Central memory CD8-positive, alpha-beta T cell (primary cell): Measurements from ENCODE around the gene GLG1.
"Not testable (repeated sequence)": the region's sequence is repeated elsewhere in the genome, so short reads cannot be mapped to it uniquely, and the experiment has no call there.

Source experiments
- ATAC-seq: fragments of 150-1000 bp; cut with Tn5 transposase; replicated peaks from 2 replicates; pipeline ENCODE4 v1.10.0; 2022; ENCODE audit warnings: mild to moderate bottlenecking, moderate FRiP score, moderate number of reproducible peaks; ENCODE audit not compliant: poor library complexity, severe bottlenecking; ENCODE audit errors: extremely low read depth
- DNase-seq, 2 donors: peaks; one replicate each; pipeline ENCODE4 v3.0.0; 2021; ENCODE audit warnings: low spot score in 2 of 2
- H3K27ac Mint-ChIP-seq: one replicate; pipeline ENCODE4 v1.8.0; 2022; ENCODE audit warnings: low read depth, mild to moderate bottlenecking, moderate library complexity, mixed read lengths
- H3K27me3 Mint-ChIP-seq: one replicate; pipeline ENCODE4 v1.8.0; 2022; ENCODE audit warnings: mixed read lengths
- H3K36me3 Mint-ChIP-seq: one replicate; pipeline ENCODE4 v1.8.0; 2022; ENCODE audit warnings: mild to moderate bottlenecking, moderate library complexity, mixed read lengths; ENCODE audit not compliant: insufficient read depth
- H3K4me1 Mint-ChIP-seq: one replicate; pipeline ENCODE4 v1.8.0; 2022; ENCODE audit warnings: mixed read lengths
- H3K4me3 Mint-ChIP-seq: one replicate; pipeline ENCODE4 v1.8.0; 2022; ENCODE audit warnings: mild to moderate bottlenecking, moderate library complexity, mixed read lengths
- H3K9me3 Mint-ChIP-seq: one replicate; pipeline ENCODE4 v1.8.0; 2022; ENCODE audit warnings: mixed read lengths

GLG1 gene

GRCh38 chr16:74450236-74450635 lies 156.7 kb downstream of the GLG1 start:
- peaks cover 63% of the 10 kb centered on the region for H3K36me3 Mint-ChIP-seq
- no peaks in the 10 kb centered on the region for H3K4me1 Mint-ChIP-seq
- no peak for DNase-seq
- no peaks in the 10 kb centered on the region for H3K9me3 Mint-ChIP-seq
- no peak overlapping the region for H3K4me3 Mint-ChIP-seq
- no peaks in the 10 kb centered on the region for H3K27me3 Mint-ChIP-seq
- no peak overlapping the region for H3K27ac Mint-ChIP-seq
- ATAC-seq, result no peak

DNA sequence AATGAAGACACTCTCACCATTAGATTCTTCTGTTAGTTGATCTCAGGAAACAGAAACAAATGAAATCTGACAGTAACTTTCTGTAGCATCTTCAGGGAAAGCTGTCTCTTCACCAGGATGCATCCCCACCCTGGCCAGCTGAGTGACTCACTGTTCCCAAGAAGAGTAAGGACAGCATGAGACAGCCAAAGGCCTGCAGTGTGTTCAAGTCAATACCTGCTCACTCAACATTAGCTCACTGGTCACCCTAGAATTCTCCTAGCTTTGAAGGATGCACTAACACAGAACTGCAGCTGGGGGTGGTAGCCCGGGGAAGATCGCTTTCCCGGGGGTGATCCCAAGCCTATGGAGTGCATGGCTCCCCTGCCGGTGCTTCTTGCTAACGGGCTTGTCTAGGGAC lies 157.4 kb downstream of the GLG1 start:
- Mint-ChIP-seq H3K9me3 (no peaks in the 10 kb centered on the region), H3K4me1 (no peaks in the 10 kb centered on the region), H3K27me3 (no peaks in the 10 kb centered on the region), H3K27ac (peak overlapping the region; percentile 32), H3K36me3 (peaks cover 58% of the 10 kb centered on the region), H3K4me3 (no peak overlapping the region)
- no peak for ATAC-seq
- no peak for DNase-seq

- ATAC-seq, result no peak
- H3K36me3 Mint-ChIP-seq, result peaks cover 54% of the 10 kb centered on the region
- no peaks in the 10 kb centered on the region for H3K4me1 Mint-ChIP-seq
- no peak for DNase-seq
- H3K27ac Mint-ChIP-seq, result peak overlapping the region; percentile 32
- no peaks in the 10 kb centered on the region for H3K9me3 Mint-ChIP-seq
- no peaks in the 10 kb centered on the region for H3K27me3 Mint-ChIP-seq
- no peak overlapping the region for H3K4me3 Mint-ChIP-seq
These were observed 157.9 kb downstream of the GLG1 start for GRCh38 chr16:74448990-74449389.

DNA sequence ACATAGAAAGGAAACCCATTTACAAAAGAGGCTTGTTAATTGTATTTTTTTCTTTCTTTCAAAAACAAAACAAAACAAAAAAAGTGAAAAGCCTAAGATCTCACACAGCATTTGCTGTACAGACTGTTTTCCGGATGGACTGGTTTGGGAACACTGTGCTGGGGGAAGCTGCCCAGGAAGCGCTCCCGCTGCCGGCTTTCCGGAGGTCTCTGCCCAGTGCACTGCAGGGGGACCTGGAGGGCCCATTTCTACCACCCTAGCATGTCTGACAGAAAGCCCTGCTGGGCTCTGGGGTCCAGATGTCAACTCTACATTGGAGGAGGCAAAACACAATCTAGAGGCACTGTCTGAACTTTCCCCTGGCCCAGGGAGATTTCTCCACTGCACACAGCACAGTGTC lies 159.3 kb downstream of the GLG1 start:
- peak overlapping the region; percentile 2 for H3K27ac Mint-ChIP-seq
- H3K36me3 Mint-ChIP-seq, result peaks cover 42% of the 10 kb centered on the region
- no peak overlapping the region for H3K4me3 Mint-ChIP-seq
- no peaks in the 10 kb centered on the region for H3K9me3 Mint-ChIP-seq
- DNase-seq, result no peak
- no peaks in the 10 kb centered on the region for H3K4me1 Mint-ChIP-seq
- no peak for ATAC-seq
- H3K27me3 Mint-ChIP-seq, result no peaks in the 10 kb centered on the region

DNA sequence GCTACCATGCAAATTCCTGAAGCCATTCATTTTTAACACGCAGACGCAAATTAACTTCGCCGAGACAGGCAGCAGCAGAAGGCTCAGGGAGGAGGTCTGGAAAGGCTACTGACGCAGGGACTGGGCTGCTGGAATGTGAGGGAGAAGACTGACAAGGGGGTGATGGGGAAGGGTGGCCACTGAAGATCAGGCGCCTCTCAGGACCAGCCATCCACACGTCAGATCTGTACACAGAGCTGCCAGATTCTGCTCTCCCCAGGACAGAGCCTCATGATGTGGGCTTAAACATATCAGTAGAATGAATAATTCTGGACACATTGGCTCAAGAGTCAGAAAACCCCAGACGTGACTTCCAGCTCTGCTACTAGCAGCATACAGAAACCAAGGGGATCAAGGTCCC lies 160.0 kb downstream of the GLG1 start:
- Mint-ChIP-seq H3K4me3 (no peak overlapping the region), H3K4me1 (no peaks in the 10 kb centered on the region), H3K36me3 (peaks cover 35% of the 10 kb centered on the region), H3K27ac (no peak overlapping the region), H3K27me3 (no peaks in the 10 kb centered on the region), H3K9me3 (no peaks in the 10 kb centered on the region)
- DNase-seq (no peak), ATAC-seq (no peak)

DNA sequence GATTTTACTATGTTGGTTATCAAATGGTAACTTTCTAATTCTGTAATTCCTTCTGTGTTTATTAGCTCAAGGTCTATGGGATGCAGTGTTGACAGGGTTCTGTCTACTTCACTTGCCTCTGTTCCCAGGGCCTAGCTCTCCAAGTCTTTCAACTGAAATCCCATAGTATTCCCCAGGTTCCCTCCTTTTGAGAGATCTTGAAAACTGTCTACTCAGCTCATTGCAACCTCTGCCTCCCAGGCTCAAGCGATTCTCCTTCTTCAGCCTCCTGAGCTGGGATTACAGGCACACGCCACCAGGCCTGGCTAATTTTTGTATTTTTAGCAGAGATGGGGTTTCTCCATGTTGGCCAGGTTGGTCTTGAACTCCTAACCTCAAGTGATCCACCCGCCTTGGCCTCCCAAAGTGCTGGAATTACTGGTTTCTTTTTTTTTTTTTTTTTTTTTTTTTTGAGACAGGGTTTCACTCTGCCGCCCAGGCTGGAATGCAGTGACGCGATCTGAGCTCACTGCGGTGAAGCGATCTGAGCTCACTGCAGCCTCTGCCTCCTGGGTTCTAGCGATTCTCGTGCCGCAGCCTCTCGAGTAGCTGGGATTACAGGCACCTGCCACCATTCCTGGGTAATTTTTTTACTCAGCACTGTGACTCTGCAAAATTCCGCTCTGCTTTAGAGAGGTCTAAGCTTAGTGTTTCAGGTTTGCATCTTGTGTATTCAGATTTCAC lies 163.1 kb downstream of the GLG1 start:
- H3K4me3 Mint-ChIP-seq, DNase-seq, H3K27me3 Mint-ChIP-seq, H3K27ac Mint-ChIP-seq, ATAC-seq, H3K4me1 Mint-ChIP-seq, H3K9me3 Mint-ChIP-seq: not testable (repeated sequence)
- H3K36me3 Mint-ChIP-seq, result peaks cover 11% of the 10 kb centered on the region

DNA sequence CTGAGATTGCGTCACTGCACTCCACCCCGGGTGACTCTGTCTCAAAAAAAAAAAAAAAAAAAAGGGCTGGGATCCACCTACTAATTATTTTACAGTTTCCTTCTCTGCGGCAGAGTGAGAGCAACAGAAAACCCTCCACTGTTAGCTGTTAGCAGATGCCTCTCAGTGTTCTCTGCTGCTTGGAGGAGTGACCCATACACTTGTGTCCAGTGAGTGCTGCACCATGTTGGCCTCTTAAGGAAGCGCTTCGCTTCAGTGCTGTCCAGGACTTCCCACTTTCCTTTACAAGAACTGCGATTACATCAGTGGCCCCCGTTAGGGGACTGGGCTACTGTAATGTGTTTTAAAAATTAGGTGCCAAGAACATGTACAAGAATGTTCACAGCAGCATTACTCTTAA lies 167.2 kb downstream of the GLG1 start:
- DNase-seq (no peak), ATAC-seq (no peak)
- Mint-ChIP-seq H3K27me3 (no peaks in the 10 kb centered on the region), H3K9me3 (no peaks in the 10 kb centered on the region), H3K27ac (no peak overlapping the region), H3K36me3 (no peaks in the 10 kb centered on the region), H3K4me1 (peaks cover 13% of the 10 kb centered on the region), H3K4me3 (no peak overlapping the region)

- H3K27me3 Mint-ChIP-seq, result no peaks in the 10 kb centered on the region
- DNase-seq (no peak), ATAC-seq (peak; percentile 46)
- H3K9me3 Mint-ChIP-seq, result no peaks in the 10 kb centered on the region
- H3K4me3 Mint-ChIP-seq, result peak overlapping the region; percentile 42
- peaks cover 13% of the 10 kb centered on the region for H3K4me1 Mint-ChIP-seq
- H3K27ac Mint-ChIP-seq, result peak overlapping the region; percentile 41
- H3K36me3 Mint-ChIP-seq, result no peaks in the 10 kb centered on the region
These were observed 168.4 kb downstream of the GLG1 start for GRCh38 chr16:74438492-74438979.

GRCh38 chr16:74431516-74431915 lies 175.4 kb downstream of the GLG1 start:
- DNase-seq (no peak), ATAC-seq (no peak)
- Mint-ChIP-seq H3K4me3 (no peak overlapping the region), H3K4me1 (no peaks in the 10 kb centered on the region), H3K27ac (no peak overlapping the region), H3K36me3 (peaks cover 2% of the 10 kb centered on the region), H3K27me3 (no peaks in the 10 kb centered on the region), H3K9me3 (no peaks in the 10 kb centered on the region)

GRCh38 chr16:74430036-74430712 lies 176.7 kb downstream of the GLG1 start:
- H3K4me1 Mint-ChIP-seq, H3K36me3 Mint-ChIP-seq, H3K4me3 Mint-ChIP-seq, H3K27me3 Mint-ChIP-seq, H3K9me3 Mint-ChIP-seq, H3K27ac Mint-ChIP-seq: not testable (repeated sequence)
- DNase-seq, result peak in 1 of 2 donors; percentile 20
- ATAC-seq, result peak; percentile 58

DNA sequence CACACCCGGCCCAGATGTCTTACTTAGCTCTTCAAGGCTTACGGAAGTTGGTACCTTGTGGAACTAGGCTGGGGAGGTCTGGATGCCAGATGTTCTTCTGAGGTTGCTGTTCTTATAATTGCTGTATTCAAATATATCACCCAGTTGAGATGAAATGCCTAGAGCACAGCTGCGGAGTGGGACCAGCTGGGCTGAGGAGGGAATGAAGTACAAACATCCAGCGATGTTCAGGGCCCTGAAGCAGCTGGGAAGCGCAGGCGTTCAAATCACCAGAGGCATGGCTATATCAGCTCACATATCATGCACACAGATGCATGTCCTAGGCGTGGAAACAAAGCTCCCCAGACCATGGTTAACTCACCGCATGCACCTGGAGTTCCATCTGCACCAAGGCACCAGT lies 178.4 kb downstream of the GLG1 start:
- ATAC-seq, H3K27ac Mint-ChIP-seq, DNase-seq, H3K4me3 Mint-ChIP-seq, H3K4me1 Mint-ChIP-seq, H3K27me3 Mint-ChIP-seq, H3K9me3 Mint-ChIP-seq, H3K36me3 Mint-ChIP-seq: not testable (repeated sequence)

DNA sequence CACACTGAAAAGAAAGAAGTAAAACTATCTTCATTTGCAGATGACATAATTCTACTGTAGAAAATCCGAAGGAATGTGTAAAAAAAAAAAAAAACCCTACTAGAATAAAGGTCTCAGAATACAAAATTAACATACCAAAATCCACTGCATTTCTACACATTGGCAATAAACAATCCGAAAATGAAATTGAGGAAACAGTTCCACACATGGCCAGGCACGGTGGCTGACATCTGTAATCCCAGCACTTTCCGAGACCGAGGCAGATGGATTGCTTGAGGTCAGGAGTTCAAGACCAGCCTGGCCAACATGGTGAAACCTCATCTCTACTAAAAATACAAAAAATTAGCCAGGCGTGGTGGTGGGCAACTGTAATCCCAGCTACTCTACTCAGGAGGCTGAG lies 181.2 kb downstream of the GLG1 start:
- not testable (repeated sequence) for H3K36me3 Mint-ChIP-seq, H3K27ac Mint-ChIP-seq, ATAC-seq, H3K4me1 Mint-ChIP-seq, H3K27me3 Mint-ChIP-seq, DNase-seq, H3K9me3 Mint-ChIP-seq, H3K4me3 Mint-ChIP-seq

GRCh38 chr16:74423721-74424120 lies 183.2 kb downstream of the GLG1 start:
- not testable (repeated sequence) for H3K4me1 Mint-ChIP-seq

More at GRCh38 chr16:74423721-74424120, 183.2 kb downstream of the GLG1 start:
- not testable (repeated sequence) for H3K9me3 Mint-ChIP-seq, ATAC-seq, H3K36me3 Mint-ChIP-seq, DNase-seq, H3K4me3 Mint-ChIP-seq, H3K27me3 Mint-ChIP-seq, H3K27ac Mint-ChIP-seq
